K562 (cell line): Measurements from ENCODE around the gene PI4KA. TPM values are rescaled to one million over a fixed set of nuclear protein-coding genes. Genes with fewer than 3 reads are reported as not detected.

Experiments
- ATAC-seq: fragments of 200-7000 bp; cut with Tn5 transposase; 3 replicates; pipeline ENCODE4 v1.9.1; 2020; ENCODE audit warnings: moderate library complexity
- BruUV-seq: library from RNA; stranded (reverse); fragments of 400-500 nt; replicated peaks from 2 replicates; lab custom pipeline; 2021; lab: Mats Ljungman, UMichigan
- CTCF ChIA-PET: fragments of 300-600 bp; formaldehyde crosslinking; extraction: SDS; loops from one replicate; lab custom pipeline; 2021; ENCODE audit warnings: low intra/inter-chr PET ratio; lab: Yijun Ruan, JAX
- POLR2A ChIA-PET: fragments of 300-600, 350-650 bp; sonication (Branson Sonifier 250); formaldehyde crosslinking; extraction: SDS; loops from one replicate; lab custom pipeline; 2021; ENCODE audit warnings: antibody characterized with exemption, inconsistent platforms; lab: Yijun Ruan, JAX
- DNase-seq, 4 experiments: peaks; one replicate each; pipeline versions ENCODE4 v3.0.0 to v3.0.0-alpha.2; 2011 to 2018; ENCODE audit warnings: low spot score in 3 of 4, mixed read lengths in 3 of 4; ENCODE audit errors: extremely low read depth in 1 of 4
- FAIRE-seq: peaks from 2 replicates; lab custom pipeline; 2011; peaks lifted over from hg19 to GRCh38; lab: Jason Lieb, UNC
- H2AFZ ChIP-seq: 2 replicates; pipeline ENCODE4 v1.6.0; 2011; ENCODE audit warnings: low read depth, low read length, control low read depth, inconsistent platforms
- H3K27ac ChIP-seq: fragments of 200-600 bp; 3 replicates; pipeline ENCODE4 v1.8.0; 2011; ENCODE audit warnings: low read depth, mild to moderate bottlenecking, control low read depth, inconsistent platforms, low read length, moderate library complexity, mixed read lengths; ENCODE audit errors: extremely low read depth
- H3K27me3 ChIP-seq, 2 experiments: fragments of 300-600 bp in 1 of 2; 2 replicates in 1 of 2; 3 replicates in 1 of 2; pipeline versions ENCODE4 v1.6.0 to v1.8.0; 2011; ENCODE audit warnings: inconsistent platforms in 2 of 2, low read length in 2 of 2, mild to moderate bottlenecking in 1 of 2, mixed read lengths in 1 of 2, moderate library complexity in 1 of 2; ENCODE audit not compliant: control insufficient read depth in 2 of 2, insufficient read depth in 2 of 2
- H3K36me3 ChIP-seq: fragments of 300-600 bp; 3 replicates; pipeline ENCODE4 v1.8.0; 2011; ENCODE audit warnings: mild to moderate bottlenecking, low read length, inconsistent platforms; ENCODE audit not compliant: control insufficient read depth, insufficient read depth
- H3K4me1 ChIP-seq, 2 experiments: fragments of 200-600 bp in 1 of 2; replicated peaks in 1 of 2; 2 replicates in 1 of 2; 3 replicates in 1 of 2; pipeline versions ENCODE4 v1.5.1 to v1.8.0; 2011; ENCODE audit warnings: inconsistent platforms in 2 of 2, low read length in 2 of 2, mild to moderate bottlenecking in 1 of 2, mixed read lengths in 1 of 2, moderate library complexity in 1 of 2; ENCODE audit not compliant: control insufficient read depth in 2 of 2, insufficient read depth in 2 of 2
- H3K4me2 ChIP-seq: 2 replicates; pipeline ENCODE4 v1.6.1; 2011; ENCODE audit warnings: low read length, control low read depth, inconsistent platforms, mixed read lengths; ENCODE audit not compliant: insufficient read depth
- H3K4me3 ChIP-seq: fragments of 200-600 bp; sonication (generic), shearing (Covaris generic); 2 replicates; pipeline ENCODE4 v1.5.1; 2016; ENCODE audit warnings: control low read depth, inconsistent platforms
- H3K79me2 ChIP-seq: fragments of 200-600 bp; 3 replicates; pipeline ENCODE4 v1.8.0; 2011; ENCODE audit warnings: low read length, inconsistent platforms; ENCODE audit not compliant: control insufficient read depth, insufficient read depth
- H3K9ac ChIP-seq, 2 experiments: 2 replicates each; pipeline versions ENCODE4 v1.6.0 to v1.6.1; 2011; ENCODE audit warnings: low read depth in 2 of 2, low read length in 2 of 2, control low read depth in 1 of 2, inconsistent platforms in 1 of 2, mild to moderate bottlenecking in 1 of 2, mixed read lengths in 1 of 2; ENCODE audit not compliant: insufficient read depth in 1 of 2
- H3K9me1 ChIP-seq: one replicate; pipeline ENCODE4 v1.6.0; 2011; ENCODE audit warnings: inconsistent platforms, mild to moderate bottlenecking, low read length, moderate library complexity; ENCODE audit not compliant: control insufficient read depth, insufficient read depth
- H3K9me3 ChIP-seq: replicated peaks from 2 replicates; pipeline ENCODE4 v1.5.1; 2011; ENCODE audit warnings: low read depth, low read length, inconsistent platforms; ENCODE audit not compliant: control insufficient read depth, insufficient read depth
- H4K20me1 ChIP-seq: replicated peaks from 2 replicates; pipeline ENCODE4 v1.6.1; 2011; ENCODE audit warnings: low read length, inconsistent platforms, mixed read lengths; ENCODE audit not compliant: control insufficient read depth, insufficient read depth
- ESRRB ChIP-seq: fragments of 250-450 bp; sonication (Bioruptor Pico); IDR thresholded peaks from 2 replicates; pipeline ENCODE4 v1.5.0; 2020; ENCODE audit warnings: mild to moderate bottlenecking, moderate library complexity, borderline replicate concordance
- ETV5 ChIP-seq: sonication (generic); formaldehyde crosslinking; IDR thresholded peaks from 2 replicates; pipeline ENCODE4 v1.4.0; 2020; ENCODE audit warnings: low read depth, mild to moderate bottlenecking, missing genetic modification reagents
- EWSR1 ChIP-seq: fragments of 450-650 bp; IDR thresholded peaks from 2 replicates; pipeline ENCODE4 v1.6.1; 2018; ENCODE audit warnings: borderline replicate concordance, mild to moderate bottlenecking, low read depth, moderate library complexity; ENCODE audit not compliant: partially characterized antibody
- GTF2A2 ChIP-seq: IDR thresholded peaks from 2 replicates; pipeline ENCODE4 v1.6.1; 2016; ENCODE audit warnings: mild to moderate bottlenecking, missing genetic modification characterization, missing compliant biosample characterization
- RFX7 ChIP-seq: fragments of 250-450 bp; sonication (Bioruptor Pico); IDR thresholded peaks from 2 replicates; pipeline ENCODE4 v1.5.1; 2021; ENCODE audit warnings: mild to moderate bottlenecking
- TCF3 ChIP-seq: sonication (generic); formaldehyde crosslinking; IDR thresholded peaks from 2 replicates; pipeline ENCODE4 v1.4.0; 2020; ENCODE audit warnings: mild to moderate bottlenecking, missing genetic modification reagents
- ZNF12 ChIP-seq: sonication (generic); formaldehyde crosslinking; IDR thresholded peaks from 2 replicates; pipeline ENCODE4 v1.4.0; 2020; ENCODE audit warnings: mild to moderate bottlenecking, missing genetic modification reagents
- ZNF431 ChIP-seq: sonication (generic); formaldehyde crosslinking; IDR thresholded peaks from 2 replicates; pipeline ENCODE4 v1.8.0; 2022; ENCODE audit warnings: mild to moderate bottlenecking, missing genetic modification reagents
- ZNF583 ChIP-seq: fragments of 250-450 bp; sonication (Bioruptor Pico); IDR thresholded peaks from 2 replicates; pipeline ENCODE4 v1.4.0; 2020
- WGBS: fragments of 100-300 bp; shearing (Covaris generic); methylation state at CpG from one replicate; pipeline ENCODE4 v1.1.6; 2016; ENCODE audit warnings: low coverage, mixed read lengths; ENCODE audit not compliant: insufficient coverage; ENCODE audit errors: missing lambda C conversion rate; 5-methylcytosine and 5-hydroxymethylcytosine counted together
- in situ Hi-C: fragments of 300-500 bp; cut with MboI; formaldehyde crosslinking; loops from 4 replicates; pipeline ENCODE4 v1.15.0; 2018; ENCODE audit warnings: inconsistent platforms, mixed read lengths
- intact Hi-C: fragments of 100-400 bp; cut with micrococcal nuclease; formaldehyde crosslinking; loops from 2 replicates; pipeline ENCODE4 v1.14.2; 2022
- polyA plus RNA-seq, 8 experiments: library from polyadenylated mRNA; depleted of rRNA in 4 of 8; stranded (reverse) in 5 of 8; unstranded in 3 of 8; fragments of >200 nt; fragmentation: Nextera tagmentation in 2 of 8; fragmentation: Illumina TruSeq in 1 of 8; extraction: Ambion mirVana in 2 of 8; extraction: Trizol in 1 of 8; gene quantifications; 2 replicates each; pipeline versions ENCODE4 v1.2.1 to v1.2.3, GENCODE V29; 2011 to 2014; ENCODE audit warnings: inconsistent platforms in 1 of 8, missing spikeins in 1 of 8
- total RNA-seq, 7 experiments: library from RNA; depleted of rRNA in 6 of 7; stranded (reverse); fragments of >200 nt in 6 of 7; fragmentation: Illumina TruSeq in 2 of 7; extraction: Trizol in 2 of 7; gene quantifications; 2 replicates each; pipeline versions ENCODE4 v1.2.1 to v1.2.3, GENCODE V29; 2011 to 2021; ENCODE audit warnings: low replicate concordance in 1 of 7
- TF ChIP-seq, protein P1 (sequence below), 2 experiments: fragments of 450-650 bp in 1 of 2; sonication (generic) in 1 of 2; formaldehyde crosslinking; conservative IDR thresholded peaks; 2 replicates each; pipeline versions ENCODE4 v1.4.0 to v1.8.1; 2020 to 2022; ENCODE audit warnings: mild to moderate bottlenecking in 1 of 2, missing genetic modification reagents in 1 of 2

PI4KA gene
- total and polyA plus RNA-seq, 9 of the 15 experiments (the other 6 are each of a cell fraction or from before 2014, with no cell fraction given) = 7.3 to 187 (median 84.7) TPM

DNA sequence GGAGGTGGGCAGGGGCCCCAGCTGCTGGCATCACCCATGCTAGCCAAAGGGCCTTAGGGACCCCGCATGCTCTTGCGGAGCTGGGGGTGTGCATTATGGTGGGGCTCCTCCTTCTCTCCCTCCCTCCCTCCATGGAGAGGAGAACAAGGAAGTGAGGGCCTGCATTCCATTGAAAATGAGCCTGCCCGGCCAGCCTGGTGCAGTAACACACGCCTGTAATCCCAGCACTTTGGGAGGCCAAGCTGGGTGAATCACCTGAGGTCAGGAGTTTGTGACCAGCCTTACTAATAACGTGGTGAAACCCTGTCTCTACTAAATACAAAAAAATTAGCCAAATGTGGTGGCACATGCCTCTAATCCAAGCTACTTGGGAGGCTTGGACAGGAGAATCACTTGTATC, 22.6 kb upstream of the PI4KA start (continued):
- TF ChIP-seq ZNF431 (CRISPR knock-in tag) (no peak), EWSR1 (no peak)
- TF ChIP-seq, protein P1, sequence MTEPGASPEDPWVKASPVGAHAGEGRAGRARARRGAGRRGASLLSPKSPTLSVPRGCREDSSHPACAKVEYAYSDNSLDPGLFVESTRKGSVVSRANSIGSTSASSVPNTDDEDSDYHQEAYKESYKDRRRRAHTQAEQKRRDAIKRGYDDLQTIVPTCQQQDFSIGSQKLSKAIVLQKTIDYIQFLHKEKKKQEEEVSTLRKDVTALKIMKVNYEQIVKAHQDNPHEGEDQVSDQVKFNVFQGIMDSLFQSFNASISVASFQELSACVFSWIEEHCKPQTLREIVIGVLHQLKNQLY (CRISPR knock-in tag; conservative IDR thresholded peaks at IDR 0.05) = 0 out of 4 replicates have a peak, but pooled peaks of 1 of the 2 experiments have one; percentile 3

DNA sequence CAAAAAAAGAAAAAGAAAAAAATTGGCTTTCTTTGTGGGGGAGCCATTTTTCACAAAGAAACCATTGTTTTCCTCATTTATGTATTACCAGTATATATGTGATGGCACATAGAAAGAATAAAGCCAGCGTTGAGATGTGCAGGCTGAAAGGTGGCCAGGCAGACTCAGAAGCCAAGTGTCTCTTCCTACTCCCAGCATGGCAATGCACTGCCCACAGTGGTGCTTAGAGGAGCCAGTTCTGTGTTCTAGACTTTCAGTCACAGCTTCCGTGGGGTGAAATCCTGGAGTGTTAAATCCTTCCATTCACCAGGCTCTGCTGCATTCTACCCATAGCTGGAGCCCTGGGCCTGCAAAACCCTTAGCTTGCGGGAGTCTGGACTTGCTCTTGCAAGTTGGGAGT, 19.1 kb upstream of the PI4KA start:
- H4K20me1 ChIP-seq = no peaks in the 10 kb centered on the region
- BruUV-seq = no TSS peak
- in situ Hi-C loops = no loop called here
- H3K9ac ChIP-seq = no peak overlapping the region
- H3K27me3 ChIP-seq = no peaks in the 10 kb centered on the region
- intact Hi-C loops = no loop called here
- H3K4me1 ChIP-seq = peaks cover 3 to 14% of the 10 kb centered on the region in 2 experiments; a peak in 4 of 5 replicates
- no peaks in the 10 kb centered on the region for H3K79me2 ChIP-seq
- no peak overlapping the region for H3K27ac ChIP-seq
- no peak overlapping the region for H3K4me3 ChIP-seq
- ATAC-seq (no peak), FAIRE-seq (no peak), DNase-seq (no peak)
- H3K4me2 ChIP-seq = no peak overlapping the region
- POLR2A ChIA-PET = interaction anchor here (1.0 to 13.5 kb wide), 6 partner anchors 8 to 299 kb away, joined by 3 to 172 read pairs (median 6); partner anchors contain the start of genes PI4KA and SNAP29
- H3K9me1 ChIP-seq = no peaks in the 10 kb centered on the region
- no peaks in the 10 kb centered on the region for H3K9me3 ChIP-seq
- H3K36me3 ChIP-seq = peaks cover 70% of the 10 kb centered on the region
- TF ChIP-seq TCF3 (CRISPR knock-in tag) (0 out of 2 replicates have a peak, but pooled peaks have one; percentile 13), ZNF12 (peak; percentile 71; the same call in 1 of the 2 replicates), ZNF583 (CRISPR knock-in tag) (no peak), ESRRB (CRISPR knock-in tag) (no peak), RFX7 (CRISPR knock-in tag) (0 out of 2 replicates have a peak, but pooled peaks have one; percentile 55), ETV5 (0 out of 2 replicates have a peak, but pooled peaks have one; percentile 29), GTF2A2 (tag) (no peak)
- TF ChIP-seq, all 486 proteins: peak for 4
- H2AFZ ChIP-seq = no peak overlapping the region
- CTCF ChIA-PET = no interaction called here
- WGBS = 90% methylated on average over 3 of the region's 3 CpGs
